Measurements from ENCODE around the gene FNDC7.

Gene FNDC7

DNA sequence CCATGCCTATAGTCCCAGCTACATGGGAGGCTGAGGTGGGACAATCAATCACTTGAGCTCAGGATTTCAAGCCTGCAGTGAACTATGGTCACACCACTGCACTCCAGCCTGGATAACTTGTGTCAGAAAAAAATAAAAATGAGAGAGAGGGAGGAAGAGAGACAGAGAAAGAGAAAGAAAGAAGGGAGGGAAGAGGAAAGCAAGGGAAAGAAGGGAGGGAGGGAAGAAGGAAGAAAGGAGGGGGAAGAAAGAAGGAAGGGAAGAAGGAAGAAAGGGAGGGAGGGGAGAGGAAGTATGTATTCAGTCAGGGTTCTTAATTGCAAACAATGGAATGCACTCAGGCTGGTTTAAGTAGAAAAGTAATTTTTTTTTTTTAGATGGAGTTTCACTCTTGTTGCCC lies 43.9 kb upstream of the FNDC7 start:
- Histone ChIP-seq H3K36me3 (no peaks in the 10 kb centered on the region), H3K4me1 (ENCODE audit: control insufficient read depth in 1 of 2, insufficient read depth in 1 of 2, low read depth in 1 of 2, low read length in 1 of 2) (peaks cover 0 to 5% of the 10 kb centered on the region in 2 experiments), H3K9me3 (no peaks in the 10 kb centered on the region), H3K27me3 (no peaks in the 10 kb centered on the region), H3K4me3 (ENCODE audit: low read depth in 1 of 2, low read length in 1 of 2) (no peak overlapping the region), H3K27ac (no peak overlapping the region)
- TF ChIP-seq, protein P1, sequence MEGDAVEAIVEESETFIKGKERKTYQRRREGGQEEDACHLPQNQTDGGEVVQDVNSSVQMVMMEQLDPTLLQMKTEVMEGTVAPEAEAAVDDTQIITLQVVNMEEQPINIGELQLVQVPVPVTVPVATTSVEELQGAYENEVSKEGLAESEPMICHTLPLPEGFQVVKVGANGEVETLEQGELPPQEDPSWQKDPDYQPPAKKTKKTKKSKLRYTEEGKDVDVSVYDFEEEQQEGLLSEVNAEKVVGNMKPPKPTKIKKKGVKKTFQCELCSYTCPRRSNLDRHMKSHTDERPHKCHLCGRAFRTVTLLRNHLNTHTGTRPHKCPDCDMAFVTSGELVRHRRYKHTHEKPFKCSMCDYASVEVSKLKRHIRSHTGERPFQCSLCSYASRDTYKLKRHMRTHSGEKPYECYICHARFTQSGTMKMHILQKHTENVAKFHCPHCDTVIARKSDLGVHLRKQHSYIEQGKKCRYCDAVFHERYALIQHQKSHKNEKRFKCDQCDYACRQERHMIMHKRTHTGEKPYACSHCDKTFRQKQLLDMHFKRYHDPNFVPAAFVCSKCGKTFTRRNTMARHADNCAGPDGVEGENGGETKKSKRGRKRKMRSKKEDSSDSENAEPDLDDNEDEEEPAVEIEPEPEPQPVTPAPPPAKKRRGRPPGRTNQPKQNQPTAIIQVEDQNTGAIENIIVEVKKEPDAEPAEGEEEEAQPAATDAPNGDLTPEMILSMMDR (IDR thresholded peaks at IDR 0.05), result no peak

DNA sequence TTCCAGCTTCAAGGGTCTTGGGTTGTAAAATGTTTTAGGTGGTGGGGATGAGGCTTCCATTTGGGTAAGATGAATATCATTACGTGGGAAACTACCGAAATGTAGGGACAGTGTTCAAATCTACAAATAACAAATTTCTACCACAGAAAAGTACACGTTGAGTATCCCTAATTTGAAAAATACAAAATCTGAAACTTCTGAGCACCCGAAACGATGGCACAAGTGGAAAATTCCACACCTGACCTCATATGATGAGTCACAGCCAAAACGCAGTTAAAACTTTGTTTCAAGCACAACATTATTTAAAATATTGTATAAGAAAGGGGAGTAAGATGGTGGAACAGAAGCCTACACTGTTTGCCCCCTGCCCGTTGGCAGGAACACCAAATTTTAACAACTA lies 43.0 kb upstream of the FNDC7 start:
- H3K27ac ChIP-seq, result no peak overlapping the region
- H3K9me3 ChIP-seq, result no peaks in the 10 kb centered on the region
- TF ChIP-seq, protein P1 (IDR thresholded peaks at IDR 0.05), result no peak
- H3K27me3 ChIP-seq, result no peaks in the 10 kb centered on the region
- H3K4me3 ChIP-seq (ENCODE audit: low read depth in 1 of 2, low read length in 1 of 2), result no peak overlapping the region
- H3K36me3 ChIP-seq, result no peaks in the 10 kb centered on the region
- peaks cover 0 to under 1% of the 10 kb centered on the region in 2 experiments for H3K4me1 ChIP-seq (ENCODE audit: control insufficient read depth in 1 of 2, insufficient read depth in 1 of 2, low read depth in 1 of 2, low read length in 1 of 2)

DNA sequence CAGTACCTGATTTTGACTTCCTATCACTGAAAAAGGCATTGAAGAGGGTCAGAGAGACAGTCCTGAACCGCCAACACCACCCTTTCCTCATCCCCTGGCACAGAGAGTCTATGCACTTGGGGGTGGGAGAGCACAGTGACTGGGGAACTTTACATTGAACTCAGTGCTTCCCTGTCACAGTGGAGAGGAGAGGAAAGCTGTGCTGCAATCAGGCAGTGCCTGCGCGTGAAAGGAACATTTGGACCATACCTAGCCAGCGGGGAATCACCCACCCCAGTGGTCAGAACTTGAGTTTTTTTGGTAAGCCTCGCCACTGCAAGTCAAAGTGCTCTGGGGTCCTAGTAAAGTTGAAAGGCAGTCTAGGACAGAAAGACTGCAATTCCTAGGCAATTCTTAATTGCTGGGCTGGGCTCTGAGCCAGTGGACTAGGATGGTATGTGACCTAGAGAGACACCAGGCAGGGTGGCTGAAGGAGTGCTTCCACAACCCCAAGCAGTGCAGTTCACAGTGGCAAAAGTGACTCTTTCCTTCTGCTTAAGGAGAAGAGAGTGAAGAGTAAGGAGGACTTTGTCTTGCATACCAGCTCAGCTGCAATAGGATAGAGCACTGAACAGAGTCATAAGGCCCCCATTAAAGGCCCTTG lies 42.5 kb upstream of the FNDC7 start:
- H3K4me1 ChIP-seq (ENCODE audit: control insufficient read depth in 1 of 2, insufficient read depth in 1 of 2, low read depth in 1 of 2, low read length in 1 of 2), result no peaks in the 10 kb centered on the region
- H3K9me3 ChIP-seq, result no peaks in the 10 kb centered on the region
- TF ChIP-seq, protein P1 (IDR thresholded peaks at IDR 0.05), result no peak
- H3K36me3 ChIP-seq, result no peaks in the 10 kb centered on the region
- H3K27ac ChIP-seq, result no peak overlapping the region
- no peak overlapping the region for H3K4me3 ChIP-seq (ENCODE audit: low read depth in 1 of 2, low read length in 1 of 2)
- no peaks in the 10 kb centered on the region for H3K27me3 ChIP-seq

DNA sequence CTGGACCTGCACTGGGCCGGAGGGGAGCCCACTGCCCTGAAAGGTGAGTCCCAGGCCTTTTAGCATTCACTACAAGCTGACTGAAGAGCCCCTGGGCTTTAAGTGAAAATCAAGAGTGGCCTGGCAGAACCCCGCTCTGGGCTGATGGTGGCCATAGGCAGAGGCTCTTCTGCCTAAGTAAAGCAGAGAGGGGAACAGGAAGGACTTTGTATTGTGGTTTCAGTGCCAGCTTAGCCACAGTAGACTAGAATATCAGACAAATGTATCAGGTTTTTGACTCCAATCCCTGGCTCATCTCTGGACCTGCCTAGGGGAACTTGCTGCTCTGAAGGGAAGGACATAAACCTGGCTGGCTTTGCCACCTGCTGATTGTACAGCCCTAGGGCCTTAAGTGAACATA lies 41.6 kb upstream of the FNDC7 start:
- Histone ChIP-seq H3K9me3 (no peaks in the 10 kb centered on the region), H3K27ac (no peak overlapping the region), H3K4me3 (ENCODE audit: low read depth in 1 of 2, low read length in 1 of 2) (no peak overlapping the region), H3K36me3 (no peaks in the 10 kb centered on the region), H3K27me3 (no peaks in the 10 kb centered on the region), H3K4me1 (ENCODE audit: control insufficient read depth in 1 of 2, insufficient read depth in 1 of 2, low read depth in 1 of 2, low read length in 1 of 2) (no peaks in the 10 kb centered on the region)
- TF ChIP-seq, protein P1 (IDR thresholded peaks at IDR 0.05), result no peak

DNA sequence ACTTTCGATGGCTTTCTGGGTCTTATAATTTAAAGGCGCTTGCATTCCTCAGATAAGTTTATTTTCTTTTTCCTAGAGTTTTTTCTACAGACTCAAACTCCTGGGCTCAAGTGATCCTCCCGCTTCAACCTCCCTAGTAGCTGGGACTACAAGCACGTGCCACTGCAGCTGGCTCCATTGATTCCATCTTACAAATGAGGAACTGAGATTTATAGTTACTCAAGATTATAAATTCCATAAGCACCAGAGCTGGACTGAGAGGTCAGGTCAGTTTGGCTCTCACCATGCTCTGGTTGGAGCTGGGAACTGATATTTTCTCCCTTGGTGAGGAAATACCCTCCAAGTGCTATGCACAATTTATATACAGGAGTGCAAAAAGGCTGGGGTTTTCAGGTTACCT lies 34.0 kb upstream of the FNDC7 start:
- TF ChIP-seq, protein P1 (IDR thresholded peaks at IDR 0.05), result no peak
- Histone ChIP-seq H3K9me3 (no peaks in the 10 kb centered on the region), H3K27ac (no peak overlapping the region), H3K4me1 (ENCODE audit: control insufficient read depth in 1 of 2, insufficient read depth in 1 of 2, low read depth in 1 of 2, low read length in 1 of 2) (peaks cover 3 to 5% of the 10 kb centered on the region in 2 experiments), H3K4me3 (ENCODE audit: low read depth in 1 of 2, low read length in 1 of 2) (no peak overlapping the region), H3K36me3 (no peaks in the 10 kb centered on the region), H3K27me3 (no peaks in the 10 kb centered on the region)
